AG04449 (cell line): Measurements from ENCODE around the gene PNPLA6.

Source experiments
- CTCF ChIA-PET: fragments of 350-600 bp; formaldehyde crosslinking; extraction: SDS; loops from one replicate; lab custom pipeline; 2021; ENCODE audit warnings: antibody characterized with exemption; lab: Yijun Ruan, JAX
- POLR2A ChIA-PET: fragments of 400-600, 350-600 bp; formaldehyde crosslinking; extraction: SDS; loops from one replicate; lab custom pipeline; 2020; ENCODE audit warnings: antibody characterized with exemption, inconsistent platforms; lab: Yijun Ruan, JAX
- DNase-seq: peaks from one replicate; pipeline ENCODE4 v3.0.0-alpha.2; 2010; ENCODE audit warnings: low read depth, low spot score
- H3K4me3 ChIP-seq: 2 replicates; pipeline ENCODE4 v1.5.1; 2011; ENCODE audit warnings: low read depth, mild to moderate bottlenecking, control low read depth, low read length
- TF ChIP-seq, protein P1 (sequence below): IDR thresholded peaks from one replicate; pipeline ENCODE4 v1.5.1; 2011; ENCODE audit warnings: mild to moderate bottlenecking, moderate library complexity, low read length, control low read depth, inconsistent platforms; ENCODE audit not compliant: insufficient read depth; ENCODE audit errors: missing control alignments

PNPLA6 gene

GRCh38 chr19:7492558-7492957 is 43.0 kb upstream of the PNPLA6 start:
- DNase-seq: no peak
- TF ChIP-seq, protein P1, sequence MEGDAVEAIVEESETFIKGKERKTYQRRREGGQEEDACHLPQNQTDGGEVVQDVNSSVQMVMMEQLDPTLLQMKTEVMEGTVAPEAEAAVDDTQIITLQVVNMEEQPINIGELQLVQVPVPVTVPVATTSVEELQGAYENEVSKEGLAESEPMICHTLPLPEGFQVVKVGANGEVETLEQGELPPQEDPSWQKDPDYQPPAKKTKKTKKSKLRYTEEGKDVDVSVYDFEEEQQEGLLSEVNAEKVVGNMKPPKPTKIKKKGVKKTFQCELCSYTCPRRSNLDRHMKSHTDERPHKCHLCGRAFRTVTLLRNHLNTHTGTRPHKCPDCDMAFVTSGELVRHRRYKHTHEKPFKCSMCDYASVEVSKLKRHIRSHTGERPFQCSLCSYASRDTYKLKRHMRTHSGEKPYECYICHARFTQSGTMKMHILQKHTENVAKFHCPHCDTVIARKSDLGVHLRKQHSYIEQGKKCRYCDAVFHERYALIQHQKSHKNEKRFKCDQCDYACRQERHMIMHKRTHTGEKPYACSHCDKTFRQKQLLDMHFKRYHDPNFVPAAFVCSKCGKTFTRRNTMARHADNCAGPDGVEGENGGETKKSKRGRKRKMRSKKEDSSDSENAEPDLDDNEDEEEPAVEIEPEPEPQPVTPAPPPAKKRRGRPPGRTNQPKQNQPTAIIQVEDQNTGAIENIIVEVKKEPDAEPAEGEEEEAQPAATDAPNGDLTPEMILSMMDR: no peak
- POLR2A ChIA-PET: no interaction called here
- CTCF ChIA-PET: interaction anchor here (1.4 kb wide), 1 partner anchor 9 kb away, joined by 3 read pairs; no protein-coding TSS in a partner anchor
- no peak overlapping the region for H3K4me3 ChIP-seq

GRCh38 chr19:7494416-7495098 is 41.0 kb upstream of the PNPLA6 start:
- ChIA-PET CTCF (interaction anchor here (1.0 to 1.6 kb wide), 2 partner anchors 23 to 74 kb away, joined by 3 to 4 read pairs; no protein-coding TSS in a partner anchor), POLR2A (no interaction called here)
- H3K4me3 ChIP-seq: no peak overlapping the region
- no peak for DNase-seq
- TF ChIP-seq, protein P1: no peak

DNA sequence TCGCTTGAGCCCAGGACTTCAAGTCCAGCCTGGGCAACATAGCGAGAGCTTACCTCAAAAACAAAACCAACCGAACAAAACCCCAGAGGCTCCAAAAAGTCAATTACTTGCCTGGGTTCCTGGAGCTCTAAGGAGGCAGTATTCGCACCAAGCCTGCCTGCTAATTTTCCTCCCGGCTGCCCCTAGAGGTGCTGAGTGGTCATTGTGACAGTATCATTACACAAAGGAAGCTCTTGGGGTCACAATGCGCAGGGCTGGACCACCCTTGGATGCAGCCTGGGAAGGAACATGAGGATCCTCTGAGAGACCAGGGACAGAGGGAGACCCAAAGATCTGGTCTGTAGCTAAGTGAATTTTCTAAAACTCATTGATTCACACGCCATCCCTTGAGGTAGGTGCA is 38.2 kb upstream of the PNPLA6 start:
- ChIA-PET POLR2A (interaction anchor here (1.0 kb wide), 1 partner anchor 24 kb away, joined by 3 read pairs; no protein-coding TSS in a partner anchor), CTCF (interaction anchor here (0.9 to 1.6 kb wide), 12 partner anchors 8 to 397 kb away, joined by 3 to 11 read pairs (median 4); no protein-coding TSS in a partner anchor)
- TF ChIP-seq, protein P1: peak; percentile 43
- DNase-seq: no peak
- no peak overlapping the region for H3K4me3 ChIP-seq

DNA sequence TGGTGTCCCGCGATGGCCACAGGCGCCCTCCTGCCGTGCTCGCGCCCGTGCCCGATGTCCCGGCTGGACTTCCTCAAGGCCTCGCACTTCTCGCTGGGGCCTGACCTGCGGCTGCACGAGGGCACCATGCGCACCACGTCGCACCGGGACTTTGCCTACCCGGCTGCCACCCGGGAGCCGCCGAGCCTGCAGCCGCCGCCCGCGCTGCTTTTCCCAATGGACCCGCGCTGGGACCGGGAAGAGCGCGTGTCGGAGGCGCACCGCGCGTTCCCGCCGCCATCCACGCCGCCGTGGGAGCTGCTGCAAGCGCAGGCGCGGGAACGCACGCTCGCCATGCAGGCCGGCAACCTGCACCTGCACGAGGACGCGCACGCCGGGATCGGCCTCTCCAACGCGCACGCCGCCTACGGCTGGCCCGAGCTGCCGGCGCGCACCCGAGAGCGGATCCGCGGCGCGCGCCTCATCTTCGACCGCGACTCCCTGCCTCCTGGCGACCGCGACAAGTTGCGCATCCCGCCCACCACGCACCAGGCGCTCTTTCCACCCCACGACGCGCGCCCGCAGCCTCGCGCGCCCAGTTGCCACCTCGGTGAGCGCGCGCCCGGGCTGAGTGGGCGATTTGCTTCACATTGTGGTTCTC is 34.6 kb upstream of the PNPLA6 start:
- no peak for DNase-seq
- CTCF ChIA-PET: interaction anchor here (1.5 kb wide), 1 partner anchor 8 kb away, joined by 3 read pairs; no protein-coding TSS in a partner anchor
- TF ChIP-seq, protein P1: no peak
- POLR2A ChIA-PET: no interaction called here
- peak overlapping the region; percentile 44 for H3K4me3 ChIP-seq

DNA sequence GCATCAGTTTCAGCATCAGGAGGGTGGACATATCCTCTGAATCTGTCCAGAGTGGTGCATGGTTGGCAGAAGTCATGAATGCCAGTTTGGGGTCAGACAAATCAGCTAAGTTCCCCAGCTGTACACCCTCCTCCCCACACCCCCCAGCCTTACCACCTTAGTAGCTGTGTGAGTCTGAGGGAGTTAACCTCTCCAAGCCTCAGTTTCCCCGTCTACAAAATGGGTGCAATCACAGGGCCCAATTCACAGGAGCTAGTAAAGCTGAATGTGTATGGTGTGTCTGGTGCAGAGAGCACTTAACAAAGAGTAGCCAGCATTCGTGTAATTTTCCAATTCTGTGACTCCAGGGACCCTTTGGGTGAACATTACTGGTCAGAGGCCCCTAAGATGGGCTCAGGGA is 33.0 kb upstream of the PNPLA6 start:
- POLR2A ChIA-PET: no interaction called here
- TF ChIP-seq, protein P1: no peak
- H3K4me3 ChIP-seq: no peak overlapping the region
- CTCF ChIA-PET: interaction anchor here (1.5 kb wide), 1 partner anchor 9 kb away, joined by 3 read pairs; no protein-coding TSS in a partner anchor
- DNase-seq: no peak

- H3K4me3 ChIP-seq: no peak overlapping the region
- TF ChIP-seq, protein P1: no peak
- ChIA-PET CTCF (interaction anchor here (2.1 kb wide), 1 partner anchor 8 kb away, joined by 11 read pairs; a partner anchor contains a TSS), POLR2A (no interaction called here)
- DNase-seq: no peak
Observed at GRCh38 chr19:7504684-7505083, 30.8 kb upstream of the PNPLA6 start.
